ENCODE results near the gene KSR1.
"Not testable (repeated sequence)": the region's sequence is repeated elsewhere in the genome, so short reads cannot be mapped to it uniquely, and the experiment has no call there.

Gene KSR1

GRCh38 chr17:27427166-27427862 is 28.9 kb upstream of the KSR1 start:
- not testable (repeated sequence) for DNase-seq

- DNase-seq: no peak
These were observed 27.3 kb upstream of the KSR1 start for GRCh38 chr17:27428781-27429505.

- DNase-seq: no peak
These were observed 26.4 kb upstream of the KSR1 start for GRCh38 chr17:27429666-27430382.

- DNase-seq: no peak
These were observed 25.8 kb upstream of the KSR1 start for GRCh38 chr17:27430383-27430840.

- DNase-seq: no peak
These were observed 25.3 kb upstream of the KSR1 start for GRCh38 chr17:27430882-27431491.

GRCh38 chr17:27433521-27433920 is 22.7 kb upstream of the KSR1 start:
- no peak for DNase-seq

- not testable (repeated sequence) for DNase-seq
These were observed 20.7 kb upstream of the KSR1 start for GRCh38 chr17:27435431-27436070.

GRCh38 chr17:27438348-27438998 is 17.8 kb upstream of the KSR1 start:
- no peak for DNase-seq

- DNase-seq: no peak
These were observed 16.9 kb upstream of the KSR1 start for GRCh38 chr17:27439342-27439741.

- no peak for DNase-seq
These were observed 13.5 kb upstream of the KSR1 start for GRCh38 chr17:27442702-27443101.

GRCh38 chr17:27443491-27443890 is 12.8 kb upstream of the KSR1 start:
- no peak for DNase-seq

- DNase-seq: no peak
These were observed 10.3 kb upstream of the KSR1 start for GRCh38 chr17:27445971-27446370.

GRCh38 chr17:27446569-27447301 is 9.5 kb upstream of the KSR1 start:
- DNase-seq: no peak

- not testable (repeated sequence) for DNase-seq
These were observed 7.7 kb upstream of the KSR1 start for GRCh38 chr17:27448534-27448933.

GRCh38 chr17:27449541-27449940 is 6.7 kb upstream of the KSR1 start:
- DNase-seq: no peak

GRCh38 chr17:27449988-27450387 is 6.3 kb upstream of the KSR1 start:
- DNase-seq: no peak

GRCh38 chr17:27450416-27450815 is 5.8 kb upstream of the KSR1 start:
- no peak for DNase-seq

GRCh38 chr17:27451906-27452305 is 4.3 kb upstream of the KSR1 start:
- DNase-seq: no peak

GRCh38 chr17:27452828-27453227 is 3.4 kb upstream of the KSR1 start:
- DNase-seq: no peak

- DNase-seq: no peak
These were observed 2.8 kb upstream of the KSR1 start for GRCh38 chr17:27453471-27453870.

GRCh38 chr17:27454089-27454488 is 2.2 kb upstream of the KSR1 start:
- no peak for DNase-seq
